ENCODE measurements around the gene OSBPL2.

The OSBPL2 gene

GRCh38 chr20:62229667-62230066 is 8.7 kb upstream of the OSBPL2 start:
- no peaks in the 10 kb centered on the region for H3K9me3 Mint-ChIP-seq
- H3K36me3 Mint-ChIP-seq (ENCODE audit: insufficient read depth) = no peaks in the 10 kb centered on the region
- no peak overlapping the region for H3K27ac Mint-ChIP-seq
- ATAC-seq (replicated peaks) (no peak), DNase-seq (no peak)
- peaks cover 19 to 23% of the 10 kb centered on the region in 2 donors for H3K27me3 Mint-ChIP-seq
- no peak overlapping the region for H3K4me3 Mint-ChIP-seq
- H3K4me1 Mint-ChIP-seq (ENCODE audit: low read depth in 2 of 2) = no peaks in the 10 kb centered on the region

- no peak for DNase-seq
- H3K4me1 Mint-ChIP-seq (ENCODE audit: low read depth in 2 of 2) = no peaks in the 10 kb centered on the region
- ATAC-seq (replicated peaks) = no peak
- H3K27ac Mint-ChIP-seq = no peak overlapping the region
- no peak overlapping the region for H3K4me3 Mint-ChIP-seq
- H3K36me3 Mint-ChIP-seq (ENCODE audit: insufficient read depth) = no peaks in the 10 kb centered on the region
- H3K9me3 Mint-ChIP-seq = no peaks in the 10 kb centered on the region
- peaks cover 17 to 23% of the 10 kb centered on the region in 2 donors for H3K27me3 Mint-ChIP-seq
Observed at GRCh38 chr20:62230276-62230675, 8.0 kb upstream of the OSBPL2 start.

GRCh38 chr20:62230696-62231095 is 7.6 kb upstream of the OSBPL2 start:
- H3K9me3 Mint-ChIP-seq = no peaks in the 10 kb centered on the region
- ATAC-seq (replicated peaks) = no peak
- no peaks in the 10 kb centered on the region for H3K36me3 Mint-ChIP-seq (ENCODE audit: insufficient read depth)
- no peak overlapping the region for H3K4me3 Mint-ChIP-seq
- DNase-seq = no peak
- no peaks in the 10 kb centered on the region for H3K4me1 Mint-ChIP-seq (ENCODE audit: low read depth in 2 of 2)
- H3K27ac Mint-ChIP-seq = no peak overlapping the region
- H3K27me3 Mint-ChIP-seq = peaks cover 15 to 21% of the 10 kb centered on the region in 2 donors

- Mint-ChIP-seq H3K27ac (no peak overlapping the region), H3K36me3 (ENCODE audit: insufficient read depth) (no peaks in the 10 kb centered on the region), H3K9me3 (no peaks in the 10 kb centered on the region), H3K4me1 (ENCODE audit: low read depth in 2 of 2) (no peaks in the 10 kb centered on the region), H3K4me3 (no peak overlapping the region), H3K27me3 (peaks cover 10 to 18% of the 10 kb centered on the region in 2 donors)
- no peak for DNase-seq
- no peak for ATAC-seq (replicated peaks)
Observed at GRCh38 chr20:62231292-62231691, 7.0 kb upstream of the OSBPL2 start.

GRCh38 chr20:62232194-62232593 is 6.1 kb upstream of the OSBPL2 start:
- Mint-ChIP-seq H3K9me3 (no peaks in the 10 kb centered on the region), H3K27ac (no peak overlapping the region), H3K4me1 (ENCODE audit: low read depth in 2 of 2) (no peaks in the 10 kb centered on the region), H3K27me3 (peaks cover 5 to 9% of the 10 kb centered on the region in 2 donors), H3K36me3 (ENCODE audit: insufficient read depth) (no peaks in the 10 kb centered on the region), H3K4me3 (no peak overlapping the region)
- ATAC-seq (replicated peaks) = no peak
- no peak for DNase-seq

GRCh38 chr20:62232770-62233645 is 5.3 kb upstream of the OSBPL2 start:
- peaks cover 4 to 5% of the 10 kb centered on the region in 2 donors for H3K4me1 Mint-ChIP-seq (ENCODE audit: low read depth in 2 of 2)
- DNase-seq = no peak
- peaks cover under 1% of the 10 kb centered on the region for H3K36me3 Mint-ChIP-seq (ENCODE audit: insufficient read depth)
- no peak overlapping the region for H3K4me3 Mint-ChIP-seq
- H3K27me3 Mint-ChIP-seq = peaks cover 5 to 8% of the 10 kb centered on the region in 2 donors
- no peaks in the 10 kb centered on the region for H3K9me3 Mint-ChIP-seq
- H3K27ac Mint-ChIP-seq = no peak overlapping the region
- no peak for ATAC-seq (replicated peaks)

GRCh38 chr20:62233684-62234083 is 4.6 kb upstream of the OSBPL2 start:
- Mint-ChIP-seq H3K4me3 (no peak overlapping the region), H3K4me1 (ENCODE audit: low read depth in 2 of 2) (peaks cover 6 to 7% of the 10 kb centered on the region in 2 donors), H3K36me3 (ENCODE audit: insufficient read depth) (peaks cover 4% of the 10 kb centered on the region), H3K27me3 (peaks cover 5 to 8% of the 10 kb centered on the region in 2 donors), H3K9me3 (no peaks in the 10 kb centered on the region), H3K27ac (no peak overlapping the region)
- DNase-seq (no peak), ATAC-seq (replicated peaks) (no peak)

GRCh38 chr20:62234339-62234738 is 4.0 kb upstream of the OSBPL2 start:
- DNase-seq (no peak), ATAC-seq (replicated peaks) (no peak)
- Mint-ChIP-seq H3K36me3 (ENCODE audit: insufficient read depth) (peaks cover 6% of the 10 kb centered on the region), H3K9me3 (no peaks in the 10 kb centered on the region), H3K27me3 (peaks cover 5 to 8% of the 10 kb centered on the region in 2 donors), H3K4me3 (no peak overlapping the region), H3K4me1 (ENCODE audit: low read depth in 2 of 2) (peaks cover 10% of the 10 kb centered on the region in 2 donors), H3K27ac (no peak overlapping the region)

GRCh38 chr20:62235001-62235776 is 3.1 kb upstream of the OSBPL2 start:
- Mint-ChIP-seq H3K4me1 (ENCODE audit: low read depth in 2 of 2) (peaks cover 17 to 18% of the 10 kb centered on the region in 2 donors), H3K27me3 (peaks cover 5 to 8% of the 10 kb centered on the region in 2 donors), H3K4me3 (no peak overlapping the region), H3K27ac (peak overlapping the region in 1 of 2 donors; percentile 47), H3K9me3 (no peaks in the 10 kb centered on the region), H3K36me3 (ENCODE audit: insufficient read depth) (peaks cover 9% of the 10 kb centered on the region)
- ATAC-seq (replicated peaks) = no peak
- no peak for DNase-seq

GRCh38 chr20:62235777-62236157 is 2.6 kb upstream of the OSBPL2 start:
- no peak for ATAC-seq (replicated peaks)
- peaks cover 22% of the 10 kb centered on the region in 2 donors for H3K4me1 Mint-ChIP-seq (ENCODE audit: low read depth in 2 of 2)
- H3K27me3 Mint-ChIP-seq = peaks cover 5 to 8% of the 10 kb centered on the region in 2 donors
- H3K36me3 Mint-ChIP-seq (ENCODE audit: insufficient read depth) = peaks cover 10% of the 10 kb centered on the region
- H3K27ac Mint-ChIP-seq = no peak overlapping the region
- no peak for DNase-seq
- no peaks in the 10 kb centered on the region for H3K9me3 Mint-ChIP-seq
- H3K4me3 Mint-ChIP-seq = no peak overlapping the region

- DNase-seq (no peak), ATAC-seq (replicated peaks) (no peak)
- H3K4me3 Mint-ChIP-seq = no peak overlapping the region
- H3K4me1 Mint-ChIP-seq (ENCODE audit: low read depth in 2 of 2) = peaks cover 23% of the 10 kb centered on the region in 2 donors
- H3K27ac Mint-ChIP-seq = no peak overlapping the region
- H3K36me3 Mint-ChIP-seq (ENCODE audit: insufficient read depth) = peaks cover 10% of the 10 kb centered on the region
- H3K27me3 Mint-ChIP-seq = peaks cover 5 to 8% of the 10 kb centered on the region in 2 donors
- no peaks in the 10 kb centered on the region for H3K9me3 Mint-ChIP-seq
Observed at GRCh38 chr20:62236200-62236599, 2.1 kb upstream of the OSBPL2 start.

GRCh38 chr20:62236766-62237513 is 1.4 kb upstream of the OSBPL2 start:
- DNase-seq (no peak), ATAC-seq (replicated peaks) (no peak)
- Mint-ChIP-seq H3K27ac (no peak overlapping the region), H3K9me3 (no peaks in the 10 kb centered on the region), H3K36me3 (ENCODE audit: insufficient read depth) (peaks cover 11% of the 10 kb centered on the region), H3K4me1 (ENCODE audit: low read depth in 2 of 2) (peaks cover 29 to 31% of the 10 kb centered on the region in 2 donors), H3K4me3 (no peak overlapping the region), H3K27me3 (peaks cover 5 to 8% of the 10 kb centered on the region in 2 donors)

- Mint-ChIP-seq H3K36me3 (ENCODE audit: insufficient read depth) (peaks cover 16% of the 10 kb centered on the region), H3K27me3 (peaks cover 5 to 8% of the 10 kb centered on the region in 2 donors), H3K27ac (peak overlapping the region; percentile 83 to 91)
Observed at GRCh38 chr20:62237514-62237800, 864 bp upstream of the OSBPL2 start.

More at GRCh38 chr20:62237514-62237800, 864 bp upstream of the OSBPL2 start:
- Mint-ChIP-seq H3K4me3 (peak overlapping the region; percentile 84 to 85), H3K9me3 (no peaks in the 10 kb centered on the region), H3K4me1 (ENCODE audit: low read depth in 2 of 2) (peaks cover 32 to 34% of the 10 kb centered on the region in 2 donors)
- DNase-seq (no peak), ATAC-seq (replicated peaks) (no peak)

Data from effector memory CD8-positive, alpha-beta T cell (primary cell).